Activated CD8-positive, alpha-beta memory T cell treated with anti-CD3 and anti-CD28 coated beads for 4 hours (primary cell): ENCODE results near the gene ANKRD1.

Experiments
- DNase-seq, 2 donors: peaks; one replicate each; pipeline ENCODE4 v3.0.0-alpha.2; 2020; ENCODE audit warnings: low read depth in 2 of 2

ANKRD1 gene

DNA sequence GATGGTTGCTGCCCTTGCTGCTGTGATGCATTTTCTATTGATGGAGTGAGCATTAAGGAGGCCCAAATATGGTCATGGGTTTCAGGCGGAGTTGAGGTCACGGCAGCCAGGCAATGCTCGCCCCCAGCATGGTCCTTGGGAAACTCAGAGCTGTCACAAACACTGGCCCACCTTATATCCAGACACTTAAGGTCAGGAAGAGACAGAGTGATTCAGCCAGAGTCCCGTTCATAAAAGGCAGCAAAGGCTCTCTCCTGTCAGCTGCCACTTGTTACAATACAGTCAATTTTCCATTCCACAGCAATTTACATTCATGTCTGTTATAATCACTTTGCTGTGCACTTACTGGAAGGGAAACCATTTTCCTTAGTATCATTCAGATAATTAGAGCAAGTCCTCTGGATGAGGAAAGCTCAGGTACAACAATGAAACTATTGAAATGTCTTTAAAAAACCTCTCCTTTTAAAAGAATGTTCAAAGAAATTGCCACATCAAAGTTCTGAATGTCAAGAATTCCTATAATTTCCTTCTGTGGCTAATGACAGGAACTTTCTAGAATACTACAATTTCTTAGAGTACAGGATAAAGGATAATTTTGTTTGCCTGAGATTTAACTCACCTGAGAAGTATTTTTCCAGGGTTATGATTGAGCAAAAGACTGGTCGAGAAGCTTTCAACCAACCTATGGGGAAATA, 14.8 kb upstream of the ANKRD1 start:
- DNase-seq: no peak

DNA sequence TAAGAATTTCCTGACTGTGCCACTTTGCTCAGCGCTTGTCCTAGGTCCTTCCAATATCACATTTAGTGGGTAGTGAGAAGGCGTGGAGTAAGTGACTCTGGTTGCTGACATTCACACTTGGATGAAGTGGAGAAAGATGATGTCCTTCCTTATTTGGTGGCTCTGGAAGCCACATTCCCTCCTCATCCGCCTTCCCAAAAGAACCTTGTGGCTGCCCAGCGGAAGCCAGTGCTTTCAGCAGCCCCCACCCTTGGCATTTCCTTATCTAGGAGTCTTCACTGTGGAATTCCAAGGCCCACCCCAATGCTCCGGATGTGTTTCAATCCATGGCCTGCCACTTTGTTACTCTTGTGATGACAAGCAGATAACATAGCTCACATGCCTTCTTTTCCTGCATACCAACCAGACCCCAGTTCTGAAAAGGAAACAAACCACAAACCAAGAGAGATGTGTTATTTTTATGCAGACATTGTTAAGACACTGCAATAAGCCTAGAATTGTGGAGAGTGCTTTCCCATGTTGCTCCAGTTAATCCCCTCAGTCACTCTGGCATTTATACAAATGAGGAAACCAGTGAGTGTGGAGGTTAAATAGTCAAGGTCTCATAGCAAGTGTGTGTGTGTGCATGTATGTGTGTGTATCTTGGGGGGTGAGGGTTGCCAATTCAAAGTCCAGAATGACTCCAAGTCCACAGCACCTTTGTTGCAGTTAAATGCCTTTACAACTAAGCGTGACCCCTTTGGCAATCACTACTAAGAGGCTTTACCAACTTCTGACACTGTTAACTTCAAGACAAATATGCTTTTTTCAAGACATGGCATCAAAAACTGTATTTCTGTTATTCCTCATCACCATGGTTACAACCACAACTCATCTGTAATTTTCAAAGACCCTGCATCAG, 10.3 kb upstream of the ANKRD1 start:
- no peak for DNase-seq

GRCh38 chr10:90930070-90930837, 9.4 kb upstream of the ANKRD1 start:
- DNase-seq: no peak

GRCh38 chr10:90929179-90929578, 8.3 kb upstream of the ANKRD1 start:
- DNase-seq: no peak

DNA sequence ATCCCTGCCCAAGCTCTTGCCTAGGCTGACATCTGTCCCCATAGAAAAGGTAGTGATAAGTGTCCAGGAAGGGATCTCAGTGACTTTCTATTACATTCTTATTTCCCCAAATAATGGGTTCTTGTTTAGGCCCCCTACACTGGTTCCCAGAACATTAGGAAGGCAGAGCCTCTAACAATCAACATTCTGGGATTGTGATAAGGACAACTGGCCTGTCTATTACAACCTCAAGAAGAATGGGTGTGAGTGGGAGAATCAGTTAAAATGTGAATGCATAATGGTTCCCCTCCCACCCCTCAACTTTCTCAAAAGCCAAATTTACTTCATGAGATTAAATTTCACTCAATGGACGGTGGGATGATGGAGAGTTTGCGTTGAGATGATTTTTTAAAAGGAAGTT, 6.4 kb upstream of the ANKRD1 start:
- no peak for DNase-seq

DNA sequence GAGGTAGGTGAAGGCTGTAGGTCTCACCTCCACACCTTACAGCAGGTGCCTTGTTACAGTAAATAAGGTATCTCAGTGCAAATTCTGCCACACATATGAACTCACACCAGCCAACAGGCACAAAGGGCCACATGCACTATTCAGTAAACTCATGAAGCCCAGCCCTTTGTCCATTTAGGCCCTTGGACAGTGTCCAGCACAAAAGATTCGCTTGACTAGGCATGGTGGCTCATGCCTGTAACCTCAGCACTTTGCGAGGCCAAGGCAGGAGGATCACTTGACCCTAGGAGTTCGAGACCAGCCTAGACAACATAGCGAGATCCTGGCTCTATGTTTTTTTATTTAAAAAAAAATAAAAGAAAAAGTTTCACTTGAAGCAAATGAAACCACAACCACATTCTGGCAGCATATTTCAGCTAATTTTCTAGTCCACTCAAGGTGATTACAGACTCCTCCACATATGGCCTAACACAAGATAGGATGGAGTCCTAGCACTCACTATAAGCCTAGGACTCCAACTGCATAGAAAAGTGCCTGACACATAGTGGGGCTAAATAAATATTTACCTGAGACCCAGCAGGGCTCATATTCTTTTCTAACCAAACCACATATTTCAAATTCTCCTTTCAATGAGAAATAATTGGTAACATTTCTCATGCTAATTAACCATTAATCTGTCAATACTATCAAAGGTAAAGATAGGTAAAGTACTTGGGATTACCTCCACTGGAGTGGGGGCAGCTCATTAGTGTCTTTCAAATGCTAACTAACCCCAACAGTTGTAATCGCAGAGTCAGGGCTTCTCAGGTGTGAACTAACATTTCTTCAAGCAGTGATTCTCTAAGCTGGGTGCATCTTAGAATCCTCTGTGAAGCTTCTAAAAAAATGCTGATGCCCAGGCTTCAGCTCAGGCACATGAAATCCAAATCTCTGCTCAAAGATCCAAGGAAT, 4.5 kb upstream of the ANKRD1 start:
- DNase-seq: no peak

GRCh38 chr10:90924552-90924951, 3.7 kb upstream of the ANKRD1 start:
- DNase-seq: no peak

GRCh38 chr10:90923111-90923731, 2.3 kb upstream of the ANKRD1 start:
- no peak for DNase-seq

GRCh38 chr10:90921906-90922305, 1.0 kb upstream of the ANKRD1 start:
- no peak for DNase-seq

DNA sequence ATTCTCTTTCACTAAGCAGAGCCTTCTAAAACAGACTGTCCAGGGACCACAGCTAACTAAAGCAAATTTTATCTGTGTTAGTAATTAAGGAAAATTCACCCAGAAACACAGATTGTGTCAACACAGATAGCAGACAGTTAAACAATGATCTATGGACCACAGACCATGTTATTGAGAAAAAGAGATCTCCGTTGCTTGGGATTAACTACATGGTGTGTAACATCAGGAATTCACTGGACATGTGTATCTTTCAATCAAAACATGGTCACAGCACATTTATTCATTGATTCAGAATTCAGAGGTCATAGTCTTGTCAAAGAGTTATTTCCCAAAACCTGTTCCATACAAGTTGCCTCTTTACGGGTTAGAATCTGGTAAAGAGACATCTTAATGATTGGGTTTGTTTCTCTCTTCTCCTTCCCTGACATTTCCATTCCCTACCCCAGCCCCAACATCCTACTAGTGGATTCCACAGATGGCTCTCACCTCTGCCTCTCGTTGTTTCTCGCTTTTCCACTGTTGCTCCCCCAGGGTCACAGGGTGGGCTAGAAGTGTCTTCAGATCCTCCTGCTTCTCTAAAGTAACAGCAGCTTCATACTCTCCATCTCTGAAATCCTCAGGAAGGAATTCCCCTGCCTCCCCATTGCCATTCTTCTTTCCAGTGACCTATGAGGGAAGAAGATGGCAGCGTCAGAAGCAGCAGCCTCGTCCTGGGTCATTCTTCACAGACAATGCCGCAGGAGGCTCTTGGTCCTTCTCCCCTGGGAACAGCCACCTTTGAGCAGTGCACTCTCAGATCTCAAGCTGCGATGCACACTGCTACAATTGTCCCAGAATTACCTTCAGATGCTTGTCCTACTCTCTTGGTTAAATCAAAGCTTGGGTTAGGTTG, 958 bp downstream of the ANKRD1 start:
- no peak for DNase-seq

DNA sequence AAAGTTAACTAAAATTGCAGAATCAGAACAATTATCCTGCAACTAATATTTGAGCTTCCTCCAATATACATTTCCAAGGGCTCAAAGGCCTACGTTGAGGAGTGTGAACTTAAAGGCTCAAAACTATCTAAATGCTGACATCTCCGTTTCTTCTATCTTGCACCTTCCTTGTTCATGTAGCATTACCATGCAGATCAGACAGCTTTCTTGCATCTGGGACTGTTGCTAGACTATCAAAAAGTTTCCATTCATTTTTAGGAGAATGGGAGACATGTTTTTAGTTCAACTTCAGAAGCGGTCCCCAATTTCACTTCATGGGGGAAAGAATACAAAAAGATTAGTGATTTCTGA, 2.9 kb downstream of the ANKRD1 start:
- no peak for DNase-seq

GRCh38 chr10:90917238-90917967, 3.5 kb downstream of the ANKRD1 start:
- no peak for DNase-seq

DNA sequence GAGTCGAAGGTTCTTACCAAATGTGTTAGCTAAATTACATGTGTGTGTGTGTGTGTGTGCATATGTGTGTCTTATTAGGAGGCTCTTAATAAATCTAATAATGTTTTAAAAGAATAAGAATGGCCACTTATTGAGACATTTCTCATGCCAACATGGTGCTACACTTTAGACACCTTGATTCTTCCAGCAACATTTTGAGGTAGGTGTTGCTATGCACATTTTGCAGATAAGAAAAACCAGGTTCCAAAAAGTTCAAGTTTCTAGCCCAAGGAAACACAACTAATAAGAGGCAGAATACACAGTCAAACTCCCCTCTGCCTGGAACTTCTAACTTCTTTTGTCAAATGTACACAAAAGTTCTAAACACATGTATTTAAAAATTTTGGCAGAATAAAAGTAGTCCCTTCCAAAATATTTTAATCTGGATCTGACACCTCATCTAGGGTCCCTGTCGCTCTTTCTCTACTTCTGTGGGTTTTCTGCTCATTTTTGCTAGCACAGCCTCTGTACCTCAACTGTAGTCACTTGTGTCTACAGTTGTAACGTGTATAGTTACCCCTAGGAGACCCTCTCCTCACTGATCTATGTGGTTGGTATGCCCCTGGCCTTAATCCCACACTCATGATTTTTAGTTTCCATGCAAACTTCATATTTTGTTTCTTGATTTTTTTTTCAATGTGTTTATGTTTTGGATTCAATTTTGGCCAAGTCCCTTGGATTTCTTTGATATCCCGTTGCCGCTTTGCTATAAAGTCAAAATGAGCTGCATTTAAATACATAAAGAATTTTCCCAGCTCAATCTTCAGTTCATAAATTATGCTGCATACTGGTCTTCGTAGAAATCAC, 4.3 kb downstream of the ANKRD1 start:
- no peak for DNase-seq

- DNase-seq: no peak
Measured at GRCh38 chr10:90915766-90916075, 5.2 kb downstream of the ANKRD1 start.

- DNase-seq: no peak
Measured at GRCh38 chr10:90914992-90915765, 5.7 kb downstream of the ANKRD1 start.

DNA sequence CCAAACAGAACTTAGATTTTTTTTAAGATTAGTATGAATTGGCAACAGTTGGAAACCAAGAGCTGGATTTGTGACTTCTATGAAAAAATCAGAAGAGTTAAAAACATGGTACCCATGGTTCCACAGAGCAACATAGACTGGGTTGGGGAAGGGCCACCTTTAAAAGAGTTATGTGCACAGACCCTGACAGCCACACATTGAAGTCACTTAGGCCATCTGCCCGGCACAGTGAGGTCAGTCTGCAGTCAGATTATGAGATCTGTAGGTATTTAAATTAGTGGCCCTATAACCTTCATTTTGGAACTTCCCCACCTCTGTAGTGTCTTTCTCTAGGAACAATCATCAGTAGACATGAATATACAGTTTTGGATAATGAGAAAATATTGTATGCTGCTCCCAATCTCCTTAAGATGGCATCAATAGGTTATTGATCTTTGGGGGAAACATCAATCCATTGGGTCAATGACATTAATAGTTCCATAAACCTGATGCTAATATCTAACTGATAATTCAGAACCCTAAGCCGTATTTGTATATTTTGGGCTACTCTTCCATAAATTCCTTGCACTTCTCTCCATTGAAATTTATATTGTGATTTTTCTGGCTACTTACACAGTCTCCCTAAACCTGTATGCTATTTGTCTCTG, 7.0 kb downstream of the ANKRD1 start:
- DNase-seq: no peak

- DNase-seq: no peak
Measured at GRCh38 chr10:90912854-90913479, 7.9 kb downstream of the ANKRD1 start.
